Frontal cortex (tissue), 4 donors: Measurements from ENCODE around the gene TMEM30A. TPM values are rescaled to one million over a fixed set of nuclear protein-coding genes. Genes with fewer than 3 reads are reported as not detected.

Experiments used
- DNase-seq, 2 donors: peaks; one replicate each; pipeline ENCODE4 v3.0.0; 2012; ENCODE audit warnings: low spot score in 2 of 2
- FAIRE-seq: peaks from 2 replicates; lab custom pipeline; 2012; peaks lifted over from hg19 to GRCh38; lab: Jason Lieb, UNC
- total RNA-seq: library from RNA; depleted of rRNA; stranded (reverse); fragments of >200 nt; gene quantifications from one replicate; pipeline ENCODE4 v1.2.3, GENCODE V29; 2014
- donor health status: control.
- donor health status: control.
- donor health status: control.

The TMEM30A gene
- total RNA-seq, 1 donor from 2014 or later, result 167 TPM

GRCh38 chr6:75268121-75268987 is 16.2 kb downstream of the TMEM30A start:
- no peak for FAIRE-seq
- DNase-seq, result no peak

GRCh38 chr6:75267461-75267860 is 17.1 kb downstream of the TMEM30A start:
- DNase-seq, result no peak
- no peak for FAIRE-seq

- DNase-seq (peak in 1 of 2 donors; percentile 33), FAIRE-seq (peak; percentile 92)
Observed at GRCh38 chr6:75266716-75267291, 17.8 kb downstream of the TMEM30A start.

GRCh38 chr6:75263401-75263750 is 21.2 kb downstream of the TMEM30A start:
- FAIRE-seq (no peak), DNase-seq (no peak)

GRCh38 chr6:75262716-75263400 is 21.7 kb downstream of the TMEM30A start:
- no peak for DNase-seq

GRCh38 chr6:75261299-75261698 is 23.3 kb downstream of the TMEM30A start:
- DNase-seq (no peak), FAIRE-seq (no peak)

More at GRCh38 chr6:75262716-75263400, 21.7 kb downstream of the TMEM30A start:
- FAIRE-seq, result no peak

- no peak for FAIRE-seq
- DNase-seq, result no peak
Observed at GRCh38 chr6:75257343-75258087, 27.1 kb downstream of the TMEM30A start.

GRCh38 chr6:75250552-75250951 is 34.0 kb downstream of the TMEM30A start:
- DNase-seq (no peak), FAIRE-seq (no peak)

- no peak for FAIRE-seq
- DNase-seq, result no peak
Observed at GRCh38 chr6:75249837-75250236, 34.8 kb downstream of the TMEM30A start.

GRCh38 chr6:75246386-75246785 is 38.2 kb downstream of the TMEM30A start:
- DNase-seq (no peak), FAIRE-seq (no peak)

GRCh38 chr6:75244063-75244584 is 40.5 kb downstream of the TMEM30A start:
- DNase-seq (no peak), FAIRE-seq (no peak)

- FAIRE-seq, result peak; percentile 42
- peak; percentile 49 to 72 for DNase-seq
Observed at GRCh38 chr6:75243333-75244062, 41.1 kb downstream of the TMEM30A start, which contains the start of gene COX7A2. Gene COX7A2, minus strand, starts transcription at chr6:75243801. Its CDS starts 67 bp downstream, at chr6:75243734.

- DNase-seq (no peak), FAIRE-seq (no peak)
Observed at GRCh38 chr6:75236630-75237029, 48.0 kb downstream of the TMEM30A start.

- FAIRE-seq, result no peak
- DNase-seq, result no peak
Observed at GRCh38 chr6:75235271-75235670, 49.3 kb downstream of the TMEM30A start.

GRCh38 chr6:75234126-75234865 is 50.3 kb downstream of the TMEM30A start:
- FAIRE-seq, result no peak
- DNase-seq, result no peak

- FAIRE-seq (no peak), DNase-seq (no peak)
Observed at GRCh38 chr6:75233092-75233615, 51.4 kb downstream of the TMEM30A start.

GRCh38 chr6:75230484-75231325 is 53.9 kb downstream of the TMEM30A start:
- peak in 1 of 2 donors; percentile 24 for DNase-seq
- FAIRE-seq, result no peak
